GM12801 (cell line): ENCODE data around the gene PTPRN2.

ENCODE experiments used
- TF ChIP-seq, protein P1 (sequence below): IDR thresholded peaks from one replicate; pipeline ENCODE4 v1.5.1; 2011; ENCODE audit warnings: control low read depth; ENCODE audit not compliant: insufficient read length; ENCODE audit errors: extremely low read depth

Gene PTPRN2

DNA sequence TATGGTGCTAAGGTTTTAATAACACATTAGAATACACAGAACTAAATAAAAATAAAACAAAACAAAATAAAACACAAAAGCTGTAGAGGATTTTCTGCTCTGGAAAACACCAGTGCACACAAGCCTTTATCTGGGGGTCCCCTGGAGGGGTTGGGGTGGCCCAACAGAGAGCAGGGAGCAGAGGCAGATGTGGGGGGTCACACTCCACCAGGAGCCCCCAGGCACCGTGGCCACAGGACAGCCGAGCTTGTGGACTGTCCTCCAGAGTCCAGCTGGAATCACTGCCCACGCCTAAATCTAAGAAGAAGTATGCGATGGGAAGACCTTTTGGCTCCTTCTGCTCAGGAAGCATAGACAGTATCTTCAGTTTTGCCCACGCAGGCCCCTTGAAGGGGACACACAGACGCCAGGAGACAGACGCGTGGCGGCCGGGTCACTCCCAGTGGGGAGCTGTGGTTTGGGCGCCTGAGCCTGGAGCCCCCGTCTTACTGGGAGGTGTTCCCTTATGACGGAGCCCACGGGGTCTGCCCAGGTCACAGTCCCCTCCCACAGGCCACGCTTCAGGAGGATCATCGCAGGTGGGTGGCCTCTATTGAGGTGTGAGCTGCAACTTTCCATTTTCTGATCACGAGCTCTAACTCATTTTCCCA lies 595.0 kb downstream of the PTPRN2 start:
- TF ChIP-seq, protein P1, sequence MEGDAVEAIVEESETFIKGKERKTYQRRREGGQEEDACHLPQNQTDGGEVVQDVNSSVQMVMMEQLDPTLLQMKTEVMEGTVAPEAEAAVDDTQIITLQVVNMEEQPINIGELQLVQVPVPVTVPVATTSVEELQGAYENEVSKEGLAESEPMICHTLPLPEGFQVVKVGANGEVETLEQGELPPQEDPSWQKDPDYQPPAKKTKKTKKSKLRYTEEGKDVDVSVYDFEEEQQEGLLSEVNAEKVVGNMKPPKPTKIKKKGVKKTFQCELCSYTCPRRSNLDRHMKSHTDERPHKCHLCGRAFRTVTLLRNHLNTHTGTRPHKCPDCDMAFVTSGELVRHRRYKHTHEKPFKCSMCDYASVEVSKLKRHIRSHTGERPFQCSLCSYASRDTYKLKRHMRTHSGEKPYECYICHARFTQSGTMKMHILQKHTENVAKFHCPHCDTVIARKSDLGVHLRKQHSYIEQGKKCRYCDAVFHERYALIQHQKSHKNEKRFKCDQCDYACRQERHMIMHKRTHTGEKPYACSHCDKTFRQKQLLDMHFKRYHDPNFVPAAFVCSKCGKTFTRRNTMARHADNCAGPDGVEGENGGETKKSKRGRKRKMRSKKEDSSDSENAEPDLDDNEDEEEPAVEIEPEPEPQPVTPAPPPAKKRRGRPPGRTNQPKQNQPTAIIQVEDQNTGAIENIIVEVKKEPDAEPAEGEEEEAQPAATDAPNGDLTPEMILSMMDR, result no peak

DNA sequence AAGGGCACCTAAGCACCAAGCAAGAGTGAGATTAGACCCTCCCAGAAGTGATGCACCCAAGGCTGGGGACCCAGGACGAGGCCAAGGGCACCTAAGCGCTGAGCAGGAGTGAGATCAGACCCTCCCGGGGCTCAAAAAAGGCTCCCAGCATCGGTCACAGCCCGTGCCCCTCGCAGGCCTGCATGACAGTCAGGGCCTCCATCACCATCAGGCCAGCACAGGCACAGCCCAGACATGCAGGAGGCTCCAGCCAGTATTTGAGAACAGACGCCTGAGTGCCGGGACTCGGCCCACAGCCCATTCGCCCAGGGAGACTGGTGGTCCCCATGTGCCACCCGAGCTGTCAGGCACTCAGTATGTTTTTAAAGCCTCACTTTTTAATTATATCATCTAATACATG lies 595.9 kb downstream of the PTPRN2 start:
- TF ChIP-seq, protein P1, result no peak

DNA sequence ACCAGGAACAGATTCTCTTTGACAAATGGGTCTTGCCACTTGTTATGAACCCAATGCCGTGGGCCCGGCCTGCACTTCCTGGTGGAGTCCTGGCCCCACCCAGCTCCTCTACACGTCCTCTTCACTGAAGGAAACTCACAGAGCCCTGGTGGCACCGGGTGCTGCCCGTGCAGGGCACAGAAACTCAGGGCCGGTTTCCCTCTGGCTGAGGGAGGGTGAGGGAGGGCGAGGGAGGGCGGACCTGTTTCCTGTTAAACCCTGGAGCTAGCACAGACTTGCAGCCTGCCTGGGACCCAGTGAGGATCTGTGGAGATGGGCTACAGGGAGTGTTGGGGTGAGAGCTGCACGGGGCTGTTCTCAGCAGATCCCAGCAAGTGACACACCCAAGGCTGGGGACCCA lies 596.3 kb downstream of the PTPRN2 start:
- TF ChIP-seq, protein P1, result no peak

DNA sequence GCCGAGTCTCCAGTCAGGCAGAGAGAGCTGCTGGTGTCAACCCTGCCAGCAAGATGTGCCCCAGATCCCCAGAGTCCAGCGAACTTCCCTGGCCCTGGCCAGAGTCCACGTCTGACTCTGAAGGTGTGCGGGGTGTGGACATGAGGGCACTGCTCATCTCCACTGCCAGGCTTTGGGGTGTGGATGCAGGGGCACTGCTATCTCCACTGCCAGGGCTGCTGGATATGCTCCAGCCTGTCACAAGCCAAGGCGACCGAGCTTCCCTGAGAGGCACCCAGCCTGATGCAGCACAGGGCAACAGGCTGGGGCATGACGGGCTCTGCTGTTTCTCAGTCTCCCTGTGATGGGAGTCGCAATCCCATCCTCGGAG lies 596.8 kb downstream of the PTPRN2 start:
- TF ChIP-seq, protein P1, result no peak

DNA sequence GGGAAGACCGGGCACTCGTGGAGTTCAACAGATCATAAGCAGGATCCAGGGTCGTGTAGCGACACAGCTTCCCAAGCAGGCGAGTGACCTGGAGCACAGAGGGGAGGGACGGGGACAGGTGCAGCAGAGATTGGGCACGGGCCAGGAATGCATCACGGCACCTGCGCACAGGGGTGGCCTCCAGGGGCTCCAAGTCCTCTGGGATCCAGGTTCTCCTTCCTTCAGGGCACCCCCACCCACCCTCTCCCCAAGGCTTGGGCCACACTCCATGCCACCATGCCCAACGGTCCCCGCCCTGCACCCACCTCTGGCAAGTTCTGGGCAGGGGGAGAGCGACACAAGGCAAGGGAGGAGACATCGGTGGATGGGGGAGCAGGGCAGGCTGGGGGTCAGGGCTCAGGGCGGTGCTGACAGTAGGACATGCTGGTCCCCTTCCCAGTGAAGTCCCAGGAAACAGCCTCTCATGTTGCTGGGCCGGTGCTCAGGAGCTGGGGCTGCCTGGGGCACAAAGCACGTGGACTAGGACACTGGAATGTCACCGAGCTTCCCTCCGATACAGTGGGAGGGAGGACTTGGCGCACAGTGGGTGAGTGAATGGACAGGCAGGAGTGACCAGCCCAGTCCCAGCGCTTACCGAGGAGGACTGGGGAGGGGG lies 597.3 kb downstream of the PTPRN2 start:
- TF ChIP-seq, protein P1, result no peak

DNA sequence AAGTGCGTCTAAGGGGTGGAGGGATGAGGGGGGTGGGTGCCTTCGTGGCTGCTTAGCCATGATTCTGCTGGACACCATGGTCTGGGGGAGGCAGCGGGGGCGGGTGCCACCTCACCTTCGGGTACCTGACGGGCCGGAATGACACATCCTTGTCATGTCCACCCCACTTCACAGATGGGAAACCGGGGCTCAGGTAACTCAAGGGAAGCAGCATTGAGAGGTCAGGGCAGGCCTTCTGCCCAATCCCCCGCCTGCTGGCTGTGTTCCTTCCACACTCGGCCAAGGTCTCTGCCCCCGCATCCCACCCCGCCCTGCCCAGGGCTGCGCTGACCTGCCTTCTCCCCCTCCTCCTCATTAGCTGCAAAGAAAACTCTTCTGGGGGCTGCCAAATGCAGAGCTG lies 598.0 kb downstream of the PTPRN2 start:
- TF ChIP-seq, protein P1, result no peak

DNA sequence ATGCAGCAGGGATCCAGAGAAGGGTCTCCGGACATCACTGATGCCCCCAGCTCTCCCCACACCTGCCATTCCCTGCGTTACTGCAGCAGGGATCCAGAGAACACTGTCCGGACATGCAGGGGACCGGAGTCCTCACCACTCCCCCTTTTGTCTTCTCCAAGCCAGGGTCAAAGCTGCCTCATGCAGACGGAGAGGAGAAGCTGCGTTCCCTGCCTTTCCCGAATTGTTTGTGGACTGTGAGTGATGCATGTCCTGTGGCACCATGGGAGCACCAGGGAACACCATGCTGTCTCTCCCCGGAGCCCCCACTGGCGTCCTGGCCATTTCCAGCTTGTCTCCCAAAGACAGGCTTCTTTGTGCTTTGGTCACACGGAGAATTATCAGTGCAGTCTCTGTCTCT lies 599.7 kb downstream of the PTPRN2 start:
- TF ChIP-seq, protein P1, result no peak

DNA sequence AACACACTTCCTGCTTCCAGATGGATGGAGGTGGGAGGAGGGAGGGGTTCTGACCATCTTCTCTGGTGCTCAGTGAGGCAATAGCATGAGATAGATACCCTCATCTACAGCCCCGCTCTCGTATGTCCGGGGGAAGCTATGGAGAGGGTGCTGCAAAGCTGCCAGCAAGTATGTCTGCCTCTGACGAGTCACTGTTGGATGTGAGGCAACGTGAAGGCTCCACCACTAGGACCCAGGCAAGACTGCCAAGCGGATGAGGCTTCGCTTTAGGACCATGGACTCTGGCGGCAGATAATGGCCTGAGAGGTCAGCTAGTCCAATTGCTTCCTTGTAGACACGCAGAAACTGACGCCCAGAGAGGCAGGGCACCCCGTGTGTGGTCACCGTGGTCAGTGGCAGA lies 601.6 kb downstream of the PTPRN2 start:
- TF ChIP-seq, protein P1, result no peak
